AG04449 (cell line): ENCODE measurements around the gene ST6GAL1.

Experiments used
- CTCF ChIA-PET: fragments of 350-600 bp; formaldehyde crosslinking; extraction: SDS; loops from one replicate; lab custom pipeline; 2021; ENCODE audit warnings: antibody characterized with exemption; lab: Yijun Ruan, JAX
- POLR2A ChIA-PET: fragments of 400-600, 350-600 bp; formaldehyde crosslinking; extraction: SDS; loops from one replicate; lab custom pipeline; 2020; ENCODE audit warnings: antibody characterized with exemption, inconsistent platforms; lab: Yijun Ruan, JAX
- DNase-seq: peaks from one replicate; pipeline ENCODE4 v3.0.0-alpha.2; 2010; ENCODE audit warnings: low read depth, low spot score
- H3K4me3 ChIP-seq: 2 replicates; pipeline ENCODE4 v1.5.1; 2011; ENCODE audit warnings: low read depth, mild to moderate bottlenecking, control low read depth, low read length
- CTCF ChIP-seq: IDR thresholded peaks from one replicate; pipeline ENCODE4 v1.5.1; 2011; ENCODE audit warnings: mild to moderate bottlenecking, moderate library complexity, low read length, control low read depth, inconsistent platforms; ENCODE audit not compliant: insufficient read depth; ENCODE audit errors: missing control alignments

ST6GAL1 gene

GRCh38 chr3:187102073-187102634 is 171.8 kb downstream of the ST6GAL1 start:
- POLR2A ChIA-PET, result interaction anchor here (0.6 to 1.3 kb wide), 2 partner anchors 53 to 319 kb away, joined by 5 read pairs; partner anchors contain the start of gene EIF4A2
- CTCF ChIA-PET, result interaction anchor here (0.8 to 5.5 kb wide), 8 partner anchors 11 to 252 kb away, joined by 3 to 67 read pairs (median 4); partner anchors contain the start of gene RPL39L
- H3K4me3 ChIP-seq, result peak overlapping the region; percentile 43
- no peak for DNase-seq
- no peak for TF ChIP-seq CTCF

GRCh38 chr3:187103251-187103650 is 172.9 kb downstream of the ST6GAL1 start:
- H3K4me3 ChIP-seq, result no peak overlapping the region
- ChIA-PET CTCF (interaction anchor here (0.6 to 5.5 kb wide), 5 partner anchors 10 to 253 kb away, joined by 3 to 67 read pairs (median 4); partner anchors contain the start of gene RPL39L), POLR2A (no interaction called here)
- DNase-seq, result no peak
- no peak for TF ChIP-seq CTCF

- CTCF ChIA-PET, result interaction anchor here (1.1 to 5.5 kb wide), 5 partner anchors 9 to 255 kb away, joined by 3 to 67 read pairs (median 4); partner anchors contain the start of gene RPL39L
These were observed 174.0 kb downstream of the ST6GAL1 start for GRCh38 chr3:187104342-187104741.

GRCh38 chr3:187104933-187105332 is 174.6 kb downstream of the ST6GAL1 start:
- ChIA-PET CTCF (interaction anchor here (1.1 to 5.5 kb wide), 6 partner anchors 8 to 256 kb away, joined by 3 to 67 read pairs (median 6); partner anchors contain the start of gene RPL39L), POLR2A (no interaction called here)
- TF ChIP-seq CTCF, result no peak
- no peak for DNase-seq
- no peak overlapping the region for H3K4me3 ChIP-seq

More at GRCh38 chr3:187104342-187104741, 174.0 kb downstream of the ST6GAL1 start:
- no peak for TF ChIP-seq CTCF
- no peak for DNase-seq
- H3K4me3 ChIP-seq, result no peak overlapping the region
- POLR2A ChIA-PET, result no interaction called here

GRCh38 chr3:187105700-187106099 is 175.4 kb downstream of the ST6GAL1 start:
- no peak for TF ChIP-seq CTCF
- ChIA-PET POLR2A (no interaction called here), CTCF (interaction anchor here (2.3 to 5.5 kb wide), 3 partner anchors 8 to 59 kb away, joined by 8 to 67 read pairs (median 11); partner anchors contain the start of gene RPL39L)
- no peak for DNase-seq
- H3K4me3 ChIP-seq, result no peak overlapping the region

- CTCF ChIA-PET, result interaction anchor here (1.7 kb wide), 1 partner anchor 572 kb away, joined by 6 read pairs; no protein-coding TSS in a partner anchor
- TF ChIP-seq CTCF, result no peak
- POLR2A ChIA-PET, result no interaction called here
- H3K4me3 ChIP-seq, result no peak overlapping the region
- DNase-seq, result no peak
These were observed 177.7 kb downstream of the ST6GAL1 start for GRCh38 chr3:187107989-187108388.
